ENCODE data around the gene CILP2.
A peak's percentile ranks its signal among the peaks of the same experiment; 100 is the strongest.

The CILP2 gene

GRCh38 chr19:19527674-19528625 is 10.1 kb upstream of the CILP2 start:
- no peak for DNase-seq
- in situ Hi-C loops (cut with HindIII; ENCODE audit: low pct_ligation_motif_present, low pct_unique_long_range_greater_than_20kb, low sequenced_read_pairs): no loop called here

GRCh38 chr19:19528721-19529490 is 9.2 kb upstream of the CILP2 start, which contains the start of gene YJEFN3:
Gene YJEFN3, plus strand, starts transcription at chr19:19528911. Its CDS starts 22 bp downstream, at chr19:19528933.
- in situ Hi-C loops (cut with HindIII; ENCODE audit: low pct_ligation_motif_present, low pct_unique_long_range_greater_than_20kb, low sequenced_read_pairs): no loop called here
- DNase-seq: no peak

GRCh38 chr19:19529783-19530422 is 8.2 kb upstream of the CILP2 start:
- no peak for DNase-seq
- in situ Hi-C loops (cut with HindIII; ENCODE audit: low pct_ligation_motif_present, low pct_unique_long_range_greater_than_20kb, low sequenced_read_pairs): no loop called here

- in situ Hi-C loops (cut with HindIII; ENCODE audit: low pct_ligation_motif_present, low pct_unique_long_range_greater_than_20kb, low sequenced_read_pairs): no loop called here
- DNase-seq: no peak
These were observed 7.7 kb upstream of the CILP2 start for GRCh38 chr19:19530423-19530804.

- no peak for DNase-seq
- in situ Hi-C loops (cut with HindIII; ENCODE audit: low pct_ligation_motif_present, low pct_unique_long_range_greater_than_20kb, low sequenced_read_pairs): no loop called here
These were observed 7.2 kb upstream of the CILP2 start for GRCh38 chr19:19530889-19531288.

GRCh38 chr19:19531951-19532805 is 5.9 kb upstream of the CILP2 start:
- in situ Hi-C loops (cut with HindIII; ENCODE audit: low pct_ligation_motif_present, low pct_unique_long_range_greater_than_20kb, low sequenced_read_pairs): no loop called here
- peak; percentile 57 for DNase-seq

GRCh38 chr19:19532806-19533701 is 5.0 kb upstream of the CILP2 start:
- in situ Hi-C loops (cut with HindIII; ENCODE audit: low pct_ligation_motif_present, low pct_unique_long_range_greater_than_20kb, low sequenced_read_pairs): no loop called here
- no peak for DNase-seq

GRCh38 chr19:19533841-19534240 is 4.2 kb upstream of the CILP2 start:
- in situ Hi-C loops (cut with HindIII; ENCODE audit: low pct_ligation_motif_present, low pct_unique_long_range_greater_than_20kb, low sequenced_read_pairs): no loop called here
- DNase-seq: no peak

GRCh38 chr19:19534556-19535265 is 3.4 kb upstream of the CILP2 start:
- no peak for DNase-seq
- in situ Hi-C loops (cut with HindIII; ENCODE audit: low pct_ligation_motif_present, low pct_unique_long_range_greater_than_20kb, low sequenced_read_pairs): no loop called here

- no peak for DNase-seq
- in situ Hi-C loops (cut with HindIII; ENCODE audit: low pct_ligation_motif_present, low pct_unique_long_range_greater_than_20kb, low sequenced_read_pairs): no loop called here
These were observed 2.5 kb upstream of the CILP2 start for GRCh38 chr19:19535311-19536191.

GRCh38 chr19:19537075-19538048 is 703 bp upstream of the CILP2 start:
- no peak for DNase-seq
- in situ Hi-C loops (cut with HindIII; ENCODE audit: low pct_ligation_motif_present, low pct_unique_long_range_greater_than_20kb, low sequenced_read_pairs): no loop called here

- in situ Hi-C loops (cut with HindIII; ENCODE audit: low pct_ligation_motif_present, low pct_unique_long_range_greater_than_20kb, low sequenced_read_pairs): no loop called here
- no peak for DNase-seq
These were observed 711 bp downstream of the CILP2 start for GRCh38 chr19:19538785-19539166.

GRCh38 chr19:19539698-19540063 is 1.6 kb downstream of the CILP2 start:
- DNase-seq: no peak
- in situ Hi-C loops (cut with HindIII; ENCODE audit: low pct_ligation_motif_present, low pct_unique_long_range_greater_than_20kb, low sequenced_read_pairs): no loop called here

GRCh38 chr19:19540064-19540714 is 2.1 kb downstream of the CILP2 start:
- DNase-seq: peak; percentile 14

More at GRCh38 chr19:19540064-19540714, 2.1 kb downstream of the CILP2 start:
- in situ Hi-C loops (cut with HindIII; ENCODE audit: low pct_ligation_motif_present, low pct_unique_long_range_greater_than_20kb, low sequenced_read_pairs): no loop called here

All from ACHN (cell line).